ENCODE measurements around the gene UCK2.

Gene UCK2

DNA sequence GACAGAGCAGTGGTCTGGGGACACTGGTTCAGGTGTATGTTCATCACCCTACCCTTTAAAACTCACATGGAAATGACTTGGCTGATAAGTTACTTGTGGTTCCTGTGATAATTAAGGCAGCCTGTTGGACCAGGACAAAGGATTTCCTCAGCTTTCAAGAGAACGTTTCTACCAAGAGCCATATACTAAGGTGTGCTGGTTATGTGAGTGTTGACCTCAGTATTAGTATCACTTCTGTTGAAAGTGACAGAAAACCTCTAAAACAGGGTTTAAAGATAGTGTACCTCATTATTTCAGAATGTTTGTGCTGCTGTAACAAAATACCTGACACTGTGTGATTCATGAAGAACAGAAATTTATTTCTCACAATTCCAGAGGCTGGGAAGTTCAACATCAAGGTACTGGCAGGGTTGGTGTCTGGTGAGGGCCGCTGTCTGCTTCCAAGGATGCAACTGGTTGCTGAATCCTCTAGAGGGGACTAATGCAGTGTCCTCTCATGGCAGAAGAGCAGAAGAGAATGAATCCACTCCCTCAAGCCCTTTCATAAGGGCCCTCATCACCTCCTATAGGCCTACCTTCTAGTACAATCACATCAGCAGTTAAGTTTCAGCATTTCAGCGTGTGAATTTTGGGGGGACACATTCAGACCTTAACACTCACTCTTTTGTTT, 54.9 kb downstream of the UCK2 start:
- DNase-seq (ENCODE audit: low read depth): no peak

DNA sequence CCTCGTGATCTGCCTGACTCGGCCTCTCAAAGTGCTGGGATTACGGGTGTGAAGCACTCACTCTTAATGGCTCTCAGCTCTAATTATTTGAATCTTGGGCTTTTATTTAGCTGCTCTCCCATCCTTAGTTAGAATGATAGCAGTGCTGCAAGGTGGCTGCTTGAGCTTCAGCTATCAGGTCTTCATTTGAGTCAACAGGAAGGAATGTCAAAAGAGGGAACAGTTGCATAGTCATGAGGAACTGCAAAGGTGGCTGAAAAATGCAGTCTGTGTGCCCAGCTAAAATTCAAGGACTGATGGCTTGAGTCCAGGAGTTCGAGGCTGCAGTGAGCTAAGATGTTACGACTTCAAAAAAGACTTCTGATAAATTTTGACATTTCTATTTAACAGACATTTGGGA, 55.6 kb downstream of the UCK2 start:
- DNase-seq (ENCODE audit: low read depth): no peak

DNA sequence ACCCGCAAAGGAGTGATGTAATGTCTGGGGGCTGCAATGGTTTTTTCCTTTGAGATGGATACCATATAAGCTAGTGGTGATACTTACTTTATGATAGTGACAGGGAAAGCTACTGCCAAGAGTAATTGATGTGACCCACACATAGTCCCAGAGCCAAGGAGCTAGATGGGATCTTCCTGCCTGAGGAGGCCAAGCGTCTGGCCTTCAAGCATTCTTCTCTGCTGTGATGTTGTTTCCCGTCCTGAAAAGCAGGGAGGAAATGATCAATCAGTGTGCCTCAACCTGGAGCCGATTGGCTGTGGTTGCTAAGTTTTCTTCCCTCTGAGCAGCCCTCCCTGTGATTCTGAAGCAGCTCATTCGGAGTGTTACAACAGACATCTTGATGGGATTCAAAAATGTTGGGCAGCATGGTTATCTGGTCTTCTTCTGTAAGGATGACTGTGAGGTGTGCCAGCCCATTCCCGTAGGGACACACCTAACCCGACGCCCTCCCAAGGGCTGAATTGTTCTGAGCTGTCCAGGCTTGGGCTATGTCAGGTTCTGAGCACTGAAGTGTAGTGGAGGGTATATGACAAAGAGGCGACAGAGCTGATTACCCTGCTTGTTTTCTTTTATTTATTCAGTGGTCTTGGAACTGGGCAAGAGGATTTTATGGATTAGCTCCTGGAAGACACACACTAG, 56.7 kb downstream of the UCK2 start:
- DNase-seq (ENCODE audit: low read depth): no peak

DNA sequence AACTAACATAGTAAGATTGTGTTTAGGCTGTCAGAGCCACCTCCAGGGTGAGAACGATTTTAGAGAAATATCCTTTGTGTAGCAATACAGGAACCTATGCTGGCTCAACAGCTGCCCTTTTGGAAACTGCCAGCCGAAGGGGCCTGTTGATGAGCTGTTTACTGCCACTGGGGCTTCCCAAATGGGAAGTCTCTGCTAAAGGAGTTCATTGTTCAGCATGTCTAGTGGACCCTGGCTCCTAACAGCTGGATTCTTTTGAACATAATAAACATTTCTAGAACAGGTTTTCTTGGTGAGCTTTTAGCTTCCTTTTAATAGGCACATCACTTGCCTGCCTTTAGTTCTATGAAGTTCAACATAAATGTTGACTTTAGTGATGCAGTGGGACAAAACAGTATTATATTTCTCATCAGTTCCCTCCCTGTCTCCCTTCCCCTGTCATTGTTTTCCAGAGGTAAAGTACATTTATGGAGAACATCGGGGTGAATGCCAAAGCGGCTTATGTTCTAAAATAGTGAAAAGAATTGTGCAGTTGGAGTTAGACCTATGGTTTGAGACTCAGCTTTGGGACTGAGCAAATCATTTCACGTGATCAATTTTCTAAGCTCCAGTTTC, 57.4 kb downstream of the UCK2 start:
- no peak for DNase-seq (ENCODE audit: low read depth)

DNA sequence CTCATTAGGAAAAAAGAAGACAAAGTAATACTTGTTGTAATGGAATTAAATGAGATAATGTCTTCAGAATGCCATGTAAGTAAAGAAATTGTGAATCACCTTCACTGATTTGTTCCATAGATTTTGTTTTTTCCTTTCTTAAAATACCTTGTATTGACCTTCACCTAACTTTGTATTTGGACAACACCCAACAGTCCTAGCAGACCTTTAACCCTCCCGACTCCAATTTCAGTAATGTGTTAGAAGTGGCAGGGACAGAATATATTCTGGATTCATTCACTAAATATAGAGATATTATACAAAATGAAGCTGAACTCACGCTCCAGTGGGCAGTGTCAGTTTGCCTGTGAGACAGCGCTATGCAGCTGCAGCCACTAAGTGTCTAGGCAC, 57.9 kb downstream of the UCK2 start:
- no peak for DNase-seq (ENCODE audit: low read depth)

DNA sequence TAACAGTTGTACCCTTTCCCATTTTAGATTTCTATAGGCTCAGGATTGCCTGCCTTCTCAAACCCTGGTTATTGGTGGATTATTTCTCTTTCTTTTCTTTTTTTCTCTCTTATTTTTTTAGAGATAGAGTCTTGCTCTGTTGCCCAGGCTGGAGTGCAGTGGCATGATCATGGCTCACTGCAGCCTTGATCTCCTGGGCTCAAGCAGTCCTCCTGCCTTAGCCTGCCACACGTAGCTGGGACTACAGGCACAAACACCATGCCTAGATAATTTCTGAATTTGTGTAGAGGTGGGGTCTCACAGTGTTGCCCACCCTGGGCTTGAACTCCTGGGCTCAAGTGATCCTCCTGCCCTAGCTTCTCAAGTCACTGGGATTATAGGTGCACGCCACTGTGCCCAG, 58.8 kb downstream of the UCK2 start:
- DNase-seq (ENCODE audit: low read depth): no peak

DNA sequence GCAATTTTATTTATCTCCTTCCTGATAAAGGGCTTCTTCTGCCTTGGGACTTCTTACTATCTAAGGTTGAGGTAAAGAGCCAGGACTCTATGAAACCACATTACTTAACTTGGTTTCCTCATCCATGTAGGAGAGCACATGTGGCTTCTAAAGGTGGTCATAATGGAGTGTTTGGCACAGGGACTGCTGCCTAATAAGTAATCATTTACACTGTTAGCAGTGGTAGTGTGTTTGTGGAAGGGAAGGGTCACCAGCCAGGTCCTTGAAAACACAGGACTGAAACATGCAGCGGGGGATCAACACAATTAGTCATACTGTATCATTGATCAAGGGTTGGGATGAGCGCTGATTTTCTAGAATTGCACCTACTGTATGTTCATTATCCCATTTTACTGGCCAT, 59.6 kb downstream of the UCK2 start:
- DNase-seq (ENCODE audit: low read depth): no peak

DNA sequence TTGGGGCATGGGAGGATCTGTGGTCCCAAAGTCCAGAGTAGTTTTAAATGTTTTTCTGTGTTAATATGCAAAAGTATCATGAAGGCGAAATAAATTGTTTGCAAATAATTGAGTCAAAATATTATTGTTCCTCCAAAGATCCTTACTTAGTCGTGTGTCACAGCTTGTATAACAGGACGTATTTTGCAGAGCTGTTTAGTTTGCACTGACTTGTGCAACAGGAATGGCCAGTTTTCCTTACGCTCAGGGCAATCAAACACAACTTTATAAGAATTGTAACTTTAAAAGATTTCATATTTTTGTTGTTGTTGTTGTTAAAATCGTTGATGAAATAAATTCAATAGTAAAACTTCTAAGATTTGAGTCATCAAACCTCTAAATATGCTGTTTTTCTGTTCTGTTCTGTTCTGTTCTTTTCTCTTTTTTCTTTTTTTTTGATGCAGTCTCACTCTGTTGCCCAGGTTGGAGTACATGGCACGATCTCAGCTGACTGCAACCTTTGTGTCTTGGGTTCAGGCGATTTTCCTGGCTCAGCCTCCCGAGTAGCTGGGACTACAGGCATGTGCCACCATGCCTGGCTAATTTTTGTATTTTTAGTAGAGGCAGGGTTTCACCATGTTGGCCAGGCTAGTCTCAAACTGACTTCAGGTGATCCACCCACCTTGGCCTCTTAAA, 60.6 kb downstream of the UCK2 start:
- DNase-seq (ENCODE audit: low read depth): no peak

DNA sequence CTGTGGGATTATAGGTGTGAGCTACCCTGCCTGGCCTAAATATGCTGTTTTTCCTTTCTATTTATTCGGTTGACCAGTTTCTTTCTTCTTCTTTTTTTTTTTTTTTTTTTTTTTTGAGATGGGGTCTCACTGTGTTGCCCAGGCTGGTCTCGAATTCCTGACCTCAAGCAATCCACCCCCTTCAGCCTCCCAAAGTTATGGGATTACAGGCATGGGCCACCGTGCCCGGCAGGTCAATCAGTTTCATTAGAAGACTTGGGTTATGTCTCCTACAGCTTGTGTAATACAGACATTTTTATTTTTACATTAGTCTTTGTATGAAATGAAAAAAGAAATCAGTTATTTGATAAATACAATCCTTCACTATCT, 61.1 kb downstream of the UCK2 start:
- DNase-seq (ENCODE audit: low read depth): no peak

DNA sequence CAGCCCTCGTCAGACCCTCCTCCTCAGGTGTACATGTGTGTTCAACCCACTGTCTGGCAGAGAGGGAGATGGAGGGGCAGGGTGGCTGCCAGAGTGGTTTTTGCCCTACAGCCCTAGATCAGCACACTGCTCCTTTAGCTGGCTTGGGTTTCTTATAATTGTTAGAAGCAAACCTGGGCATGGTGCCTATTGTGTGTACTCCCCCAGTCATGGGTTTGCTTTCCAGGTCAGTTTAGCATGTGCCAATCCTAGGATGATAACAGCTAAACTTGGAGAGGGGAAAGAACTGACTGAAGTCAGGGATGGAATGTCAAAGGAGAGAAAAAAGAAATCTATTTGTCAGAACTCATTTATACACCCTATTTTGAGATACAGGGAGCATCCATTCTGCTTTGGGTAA, 63.3 kb downstream of the UCK2 start:
- DNase-seq (ENCODE audit: low read depth): no peak

DNA sequence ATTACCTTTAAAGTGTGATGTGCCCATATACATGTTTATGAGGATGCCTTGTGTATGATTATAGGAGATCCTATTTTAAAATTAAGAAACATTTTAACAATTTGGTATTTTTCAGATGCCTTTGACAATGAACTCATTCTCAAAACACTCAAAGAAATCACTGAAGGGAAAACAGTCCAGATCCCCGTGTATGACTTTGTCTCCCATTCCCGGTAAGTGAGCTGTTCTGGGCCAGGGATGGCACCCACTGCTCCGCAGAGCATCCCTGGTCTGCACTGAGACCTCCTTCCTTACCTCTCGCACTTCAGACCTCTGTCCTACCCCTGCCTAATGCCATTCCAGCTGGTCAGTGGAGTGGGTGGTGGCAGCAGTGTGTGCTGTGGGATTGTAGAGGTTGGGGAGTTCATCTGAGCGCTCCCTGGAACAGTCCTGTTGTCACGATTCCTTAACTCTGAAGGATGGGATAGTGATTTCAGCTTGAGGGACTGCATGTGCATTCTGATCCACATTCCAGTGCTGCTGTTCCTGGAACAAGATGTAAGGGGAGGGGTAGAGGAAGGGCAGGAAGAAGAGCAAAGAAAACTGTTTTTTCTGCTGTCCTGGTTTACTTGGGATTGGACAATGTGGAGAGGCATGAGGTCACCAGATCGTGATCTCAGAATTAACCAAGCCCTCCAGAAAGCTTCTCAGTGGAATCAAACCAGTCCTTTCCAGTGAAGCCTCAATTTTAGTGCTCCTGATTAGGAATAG, 63.9 kb downstream of the UCK2 start:
- no peak for DNase-seq (ENCODE audit: low read depth)

DNA sequence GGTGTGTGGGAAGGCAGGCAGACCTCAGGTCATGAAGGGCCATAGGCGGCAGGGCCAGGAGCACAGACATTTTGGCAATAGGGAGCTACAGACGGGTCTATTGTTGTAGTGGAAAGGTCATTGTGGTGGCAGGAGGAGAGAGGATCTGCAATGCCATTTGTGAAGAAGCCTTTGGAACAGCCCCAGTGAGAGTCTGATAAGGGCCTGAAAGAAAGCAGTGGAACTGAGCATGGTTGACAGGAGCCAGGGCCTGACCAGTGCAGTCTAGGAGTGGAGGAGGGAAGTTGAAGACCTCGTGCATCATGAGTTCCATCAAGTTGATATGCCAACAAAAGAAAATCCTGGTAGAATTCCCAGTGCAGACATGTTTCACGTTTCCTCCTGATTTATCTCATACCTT, 65.5 kb downstream of the UCK2 start:
- no peak for DNase-seq (ENCODE audit: low read depth)

DNA sequence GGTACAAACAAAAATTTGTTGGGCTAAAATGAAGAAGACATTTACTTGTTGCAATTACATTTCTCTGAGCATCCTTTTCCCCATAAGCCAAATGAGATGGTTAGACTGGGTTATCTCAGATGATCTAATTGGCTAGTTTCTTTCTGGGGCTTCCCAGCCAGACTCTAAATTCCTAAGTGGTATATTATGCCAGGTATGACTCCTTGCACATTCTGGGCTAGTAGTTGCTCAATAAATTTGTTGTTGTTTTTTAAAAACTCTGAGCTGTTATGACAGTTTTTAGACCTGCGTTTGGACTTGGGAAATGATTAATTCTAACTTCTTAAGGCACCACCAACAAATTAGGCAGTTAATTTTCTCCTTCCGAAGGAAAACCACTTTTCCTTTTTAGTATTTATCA, 66.1 kb downstream of the UCK2 start:
- DNase-seq (ENCODE audit: low read depth): no peak

DNA sequence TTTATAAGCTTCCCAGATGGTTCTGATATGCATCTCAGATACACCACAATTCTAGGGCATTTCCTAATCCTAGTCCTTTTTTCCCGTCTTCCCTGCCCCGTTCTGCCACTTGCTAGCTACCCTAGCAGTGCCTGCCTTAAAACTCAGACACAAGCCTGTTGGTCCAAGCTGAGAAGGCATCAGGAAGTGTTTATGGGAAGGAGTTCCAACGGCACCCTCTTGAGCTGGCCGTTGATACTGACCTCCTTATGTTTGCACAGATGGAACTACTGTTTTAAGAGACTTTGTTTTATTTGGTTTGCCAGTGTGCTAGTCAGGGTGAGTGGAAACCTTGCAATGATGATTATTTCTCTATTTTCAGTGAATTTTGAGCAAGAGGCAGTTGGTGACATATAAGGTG, 67.2 kb downstream of the UCK2 start:
- no peak for DNase-seq (ENCODE audit: low read depth)

DNA sequence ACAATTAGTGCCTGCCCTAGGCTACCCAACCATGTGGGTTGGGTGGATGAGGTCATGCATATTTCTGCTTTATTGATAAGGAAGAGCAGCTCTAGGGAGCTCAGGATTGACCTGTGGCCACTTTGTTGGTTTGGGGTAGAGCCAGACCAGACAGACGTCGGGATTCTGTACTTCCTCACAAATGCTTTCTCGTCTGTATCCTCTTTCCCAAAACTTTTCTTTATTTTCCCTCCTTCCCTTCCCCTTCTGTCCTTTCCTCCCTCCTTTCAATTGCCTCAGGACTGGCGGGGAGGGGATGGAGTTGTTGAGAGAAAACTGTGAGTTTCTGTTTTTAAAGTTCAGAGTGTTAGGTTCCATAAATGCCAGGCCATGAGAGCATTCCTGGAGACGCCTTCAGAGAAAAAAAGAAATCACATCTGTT, 68.0 kb downstream of the UCK2 start:
- DNase-seq (ENCODE audit: low read depth): no peak

DNA sequence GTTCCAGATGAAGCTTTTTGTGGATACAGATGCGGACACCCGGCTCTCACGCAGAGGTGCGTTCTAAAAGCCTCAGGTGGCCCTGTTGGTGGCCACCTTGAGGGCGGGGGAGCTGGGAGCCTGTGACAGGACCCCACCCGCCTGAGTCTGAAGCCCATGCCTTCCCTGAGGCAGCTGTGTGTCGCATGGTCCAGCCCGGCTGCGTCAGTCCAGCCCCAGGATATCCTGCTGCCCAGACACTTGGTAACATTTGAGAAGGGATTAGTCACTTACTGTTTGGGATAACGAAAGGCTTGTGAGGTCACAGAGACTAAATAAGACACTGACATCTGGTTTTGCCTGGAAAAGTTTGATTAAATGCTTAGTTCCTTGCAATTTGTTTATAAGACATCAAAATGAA, 68.9 kb downstream of the UCK2 start:
- DNase-seq (ENCODE audit: low read depth): no peak

DNA sequence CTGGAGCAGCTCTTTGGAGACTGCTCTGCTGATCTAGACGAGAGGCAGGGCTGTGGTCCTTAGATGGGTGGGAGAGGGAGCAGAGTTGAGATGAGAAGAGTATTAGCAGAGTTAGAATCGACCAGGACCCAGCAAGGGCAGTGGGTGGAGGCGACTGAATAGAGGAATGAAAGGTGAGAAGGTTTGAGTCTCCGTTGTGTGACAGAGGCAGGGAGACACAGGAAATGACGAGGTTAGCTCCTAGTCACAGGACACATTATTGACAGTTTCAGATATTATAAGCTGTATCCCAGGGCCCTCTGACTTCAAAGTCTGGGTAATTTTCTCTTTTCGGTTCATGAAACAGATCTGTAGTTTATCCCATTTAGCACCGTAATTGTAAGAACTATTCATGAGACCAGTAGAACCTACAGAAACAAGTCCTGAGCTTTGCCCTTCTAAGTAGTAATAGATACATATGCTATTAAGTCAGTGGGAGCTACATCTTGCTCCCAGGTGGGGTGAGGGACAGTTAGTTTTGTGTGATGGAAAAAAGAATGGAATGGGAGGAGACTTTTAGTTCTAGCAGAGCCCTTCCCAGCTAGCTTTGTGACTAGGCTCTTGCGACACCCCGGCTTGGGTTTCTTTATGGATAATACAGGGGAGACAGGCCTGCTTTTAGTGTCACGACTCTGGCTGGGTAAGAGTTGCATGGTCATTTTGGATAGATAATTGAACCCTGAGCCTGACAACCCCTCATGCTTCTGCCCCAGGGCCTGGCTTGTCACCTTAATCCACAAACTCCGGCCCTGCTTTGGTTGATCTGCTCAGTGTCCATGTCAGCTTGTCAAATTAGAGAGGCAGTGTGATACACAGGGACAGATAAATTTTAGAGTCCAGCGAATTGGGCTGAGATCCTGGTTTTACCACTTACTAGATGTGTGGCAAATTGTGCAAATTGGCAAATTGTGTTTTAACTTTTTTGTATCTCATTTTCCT, 70.2 kb downstream of the UCK2 start:
- DNase-seq (ENCODE audit: low read depth): no peak

DNA sequence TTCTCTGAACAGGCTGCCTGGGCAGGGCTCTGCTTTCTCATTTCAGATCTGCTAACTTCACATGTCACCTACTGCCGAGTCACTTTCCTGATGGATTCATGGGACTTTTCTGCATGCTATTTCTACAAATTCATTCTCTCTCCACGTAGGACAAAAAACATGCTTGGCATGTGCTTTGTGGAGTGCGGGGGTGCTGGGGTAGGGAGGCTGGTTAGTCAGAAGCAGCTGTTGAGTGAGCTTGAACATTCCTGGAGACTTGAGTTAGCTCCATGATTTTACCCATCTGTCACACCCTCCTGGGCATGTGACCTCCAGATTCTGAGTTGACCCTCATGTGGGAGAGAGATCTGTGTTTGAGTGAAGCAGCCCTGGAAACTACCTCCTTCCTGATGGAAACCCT, 71.4 kb downstream of the UCK2 start:
- DNase-seq (ENCODE audit: low read depth): no peak

DNA sequence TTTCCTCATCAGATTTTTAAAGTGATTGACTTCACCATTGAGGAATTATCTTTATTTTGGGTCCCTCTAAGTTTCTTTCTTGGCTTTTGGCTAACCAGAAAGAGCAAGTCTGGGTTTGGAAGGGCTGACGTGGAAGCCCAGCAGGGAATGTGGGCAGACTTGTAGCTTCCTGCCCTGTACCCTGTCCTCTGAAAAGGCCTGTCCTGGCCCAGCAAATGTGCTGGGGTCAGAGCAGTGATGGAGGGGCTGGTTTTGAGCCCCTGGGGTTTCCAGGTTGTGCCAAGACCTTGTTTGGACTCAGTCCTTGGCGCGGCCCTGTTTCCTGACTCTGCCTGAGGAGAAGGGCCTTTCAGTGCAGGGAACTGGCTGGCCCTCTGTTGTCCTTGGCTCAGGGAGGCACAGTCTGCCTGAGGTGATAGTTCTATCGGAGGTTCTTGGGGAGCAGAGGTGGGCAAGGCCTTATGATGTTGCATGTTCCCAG, 72.1 kb downstream of the UCK2 start:
- DNase-seq (ENCODE audit: low read depth): no peak

DNA sequence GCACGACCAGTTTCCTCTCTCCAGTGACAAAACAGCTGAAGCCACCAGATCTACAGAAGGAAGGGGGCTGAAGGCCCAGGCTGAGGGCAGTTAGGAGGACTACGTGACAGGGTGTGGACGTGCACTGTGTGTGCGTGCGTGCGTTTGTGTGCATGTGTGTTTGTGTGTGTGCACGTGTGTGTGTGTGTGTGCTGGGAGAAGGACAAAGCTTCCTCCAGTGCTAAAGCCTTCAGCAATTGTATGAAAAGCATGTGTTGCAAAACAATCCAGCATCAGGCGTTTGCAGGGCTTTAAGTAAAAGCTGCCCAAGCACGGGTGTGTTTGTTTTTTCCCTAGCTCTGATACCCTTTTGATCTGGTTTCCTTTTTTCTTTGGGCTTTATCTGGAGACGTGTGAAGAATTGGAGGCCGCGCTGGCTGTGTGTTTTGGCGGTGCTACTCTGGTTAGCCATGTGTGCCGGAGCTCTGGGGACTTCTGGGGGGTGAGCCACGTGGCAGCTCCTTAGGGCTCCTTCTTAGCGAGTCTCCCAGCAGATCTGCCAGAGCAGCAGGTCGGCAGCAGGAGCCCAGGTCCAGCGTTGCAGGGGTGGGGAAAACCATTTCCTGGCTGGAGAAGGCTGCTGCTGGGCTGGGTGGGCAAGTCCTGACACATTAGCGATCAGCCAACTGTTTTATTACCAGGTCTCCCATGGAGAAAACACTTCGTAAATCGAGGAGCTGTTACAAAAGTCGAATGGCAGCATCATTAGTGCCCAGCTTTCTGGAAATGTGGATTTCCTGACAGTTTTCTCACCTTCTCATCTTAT, 73.4 kb downstream of the UCK2 start:
- DNase-seq (ENCODE audit: low read depth): no peak

All from stimulated activated CD8-positive, alpha-beta memory T cell treated with anti-CD3 and anti-CD28 coated beads, Interleukin-15, amount 100 ng/mL, for 24 hours (primary cell).